Chondrocyte (in vitro differentiated cells): ENCODE measurements around the gene CAMKMT. TPM values are rescaled to one million over a fixed set of nuclear protein-coding genes. Genes with fewer than 3 reads are reported as not detected.

Experiments
- DNase-seq: peaks from one replicate; pipeline ENCODE4 v3.0.0; 2021; ENCODE audit warnings: mixed read lengths, low spot score
- H3K27ac Mint-ChIP-seq: one replicate; pipeline ENCODE4 v1.8.0; 2021; ENCODE audit warnings: mild to moderate bottlenecking, moderate library complexity, mixed read lengths; ENCODE audit not compliant: unreplicated experiment
- H3K27me3 Mint-ChIP-seq: 2 replicates; pipeline ENCODE4 v1.8.0; 2021; ENCODE audit warnings: low read depth, mixed read lengths
- H3K36me3 Mint-ChIP-seq: 2 replicates; pipeline ENCODE4 v1.8.0; 2021; ENCODE audit warnings: low read depth, mixed read lengths
- H3K4me1 Mint-ChIP-seq: 2 replicates; pipeline ENCODE4 v1.8.0; 2021; ENCODE audit warnings: low read depth, mild to moderate bottlenecking, mixed read lengths
- H3K4me3 Mint-ChIP-seq: one replicate; pipeline ENCODE4 v1.8.0; 2021; ENCODE audit warnings: mild to moderate bottlenecking, moderate library complexity, mixed read lengths; ENCODE audit not compliant: unreplicated experiment
- H3K9me3 Mint-ChIP-seq: 2 replicates; pipeline ENCODE4 v1.8.0; 2021; ENCODE audit warnings: low read depth, mixed read lengths
- total RNA-seq: library from RNA; stranded (reverse); gene quantifications from 3 replicates; pipeline ENCODE4 v1.2.1, GENCODE V29; 2021
- TF ChIP-seq, protein P1 (sequence below): fragments of 200-600 bp; sonication (generic); IDR thresholded peaks from 2 replicates; pipeline ENCODE4 v1.5.0; 2021; ENCODE audit warnings: antibody characterized with exemption, mild to moderate bottlenecking, moderate library complexity

CAMKMT gene
- total RNA-seq, 1 donor from 2014 or later = 6.5 TPM

DNA sequence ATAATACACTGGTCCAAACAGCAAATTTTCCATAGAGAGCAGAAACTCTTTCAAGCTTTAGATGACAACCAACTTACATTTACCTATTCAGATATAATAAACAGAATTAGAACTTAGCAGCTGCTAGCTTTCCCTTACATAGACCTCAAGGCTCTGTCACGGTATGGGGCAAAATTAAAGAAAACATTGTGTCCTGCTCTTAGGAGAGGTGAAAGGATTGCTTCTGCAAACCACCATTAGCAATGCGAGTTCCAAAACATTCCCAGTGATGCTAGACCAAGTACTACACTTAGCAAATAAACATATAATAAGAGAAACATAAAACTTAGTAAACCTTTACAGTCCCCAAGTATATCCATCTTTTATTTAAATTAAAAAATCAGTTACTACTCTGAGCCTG lies 183.3 kb downstream of the CAMKMT start:
- no peaks in the 10 kb centered on the region for H3K36me3 Mint-ChIP-seq
- H3K9me3 Mint-ChIP-seq = no peaks in the 10 kb centered on the region
- H3K27me3 Mint-ChIP-seq = no peaks in the 10 kb centered on the region
- H3K27ac Mint-ChIP-seq = no peak overlapping the region
- TF ChIP-seq, protein P1, sequence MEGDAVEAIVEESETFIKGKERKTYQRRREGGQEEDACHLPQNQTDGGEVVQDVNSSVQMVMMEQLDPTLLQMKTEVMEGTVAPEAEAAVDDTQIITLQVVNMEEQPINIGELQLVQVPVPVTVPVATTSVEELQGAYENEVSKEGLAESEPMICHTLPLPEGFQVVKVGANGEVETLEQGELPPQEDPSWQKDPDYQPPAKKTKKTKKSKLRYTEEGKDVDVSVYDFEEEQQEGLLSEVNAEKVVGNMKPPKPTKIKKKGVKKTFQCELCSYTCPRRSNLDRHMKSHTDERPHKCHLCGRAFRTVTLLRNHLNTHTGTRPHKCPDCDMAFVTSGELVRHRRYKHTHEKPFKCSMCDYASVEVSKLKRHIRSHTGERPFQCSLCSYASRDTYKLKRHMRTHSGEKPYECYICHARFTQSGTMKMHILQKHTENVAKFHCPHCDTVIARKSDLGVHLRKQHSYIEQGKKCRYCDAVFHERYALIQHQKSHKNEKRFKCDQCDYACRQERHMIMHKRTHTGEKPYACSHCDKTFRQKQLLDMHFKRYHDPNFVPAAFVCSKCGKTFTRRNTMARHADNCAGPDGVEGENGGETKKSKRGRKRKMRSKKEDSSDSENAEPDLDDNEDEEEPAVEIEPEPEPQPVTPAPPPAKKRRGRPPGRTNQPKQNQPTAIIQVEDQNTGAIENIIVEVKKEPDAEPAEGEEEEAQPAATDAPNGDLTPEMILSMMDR = no peak
- H3K4me3 Mint-ChIP-seq = no peak overlapping the region
- DNase-seq = no peak
- H3K4me1 Mint-ChIP-seq = peaks cover 27% of the 10 kb centered on the region

DNA sequence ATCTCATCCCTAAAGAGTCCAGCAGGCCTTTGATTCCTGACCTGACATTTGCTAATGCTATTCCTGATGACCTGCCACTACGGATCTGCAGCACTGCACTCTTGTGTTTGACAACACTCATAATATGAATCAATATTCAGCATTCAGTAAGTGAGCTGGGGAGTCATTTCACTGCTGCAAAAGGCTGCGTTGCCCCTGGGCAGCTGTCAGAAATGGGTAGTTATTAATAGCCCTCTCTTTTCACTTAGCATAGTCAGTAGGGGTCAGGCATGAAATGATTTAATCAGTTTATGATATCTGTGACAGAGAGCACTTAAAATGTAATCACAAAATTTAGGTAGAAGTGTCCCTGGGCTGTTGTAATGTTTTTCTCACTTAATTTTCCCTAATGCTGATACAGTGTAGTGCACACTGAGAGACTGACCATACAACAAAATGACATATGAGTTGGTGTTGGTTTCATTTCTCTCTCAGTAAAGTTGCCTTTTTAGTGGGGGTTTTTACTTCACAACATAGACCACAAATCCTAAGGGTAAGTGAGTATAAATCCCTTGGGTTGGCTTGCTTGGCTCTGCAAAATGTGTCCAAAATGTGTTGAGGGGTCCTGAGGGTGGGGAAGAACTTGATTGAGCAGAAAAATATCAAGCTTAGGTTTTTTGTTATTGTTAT lies 184.8 kb downstream of the CAMKMT start:
- Mint-ChIP-seq H3K4me1 (peaks cover 32% of the 10 kb centered on the region), H3K4me3 (no peak overlapping the region), H3K36me3 (no peaks in the 10 kb centered on the region), H3K27me3 (no peaks in the 10 kb centered on the region), H3K27ac (no peak overlapping the region), H3K9me3 (no peaks in the 10 kb centered on the region)
- no peak for DNase-seq
- TF ChIP-seq, protein P1 = no peak

DNA sequence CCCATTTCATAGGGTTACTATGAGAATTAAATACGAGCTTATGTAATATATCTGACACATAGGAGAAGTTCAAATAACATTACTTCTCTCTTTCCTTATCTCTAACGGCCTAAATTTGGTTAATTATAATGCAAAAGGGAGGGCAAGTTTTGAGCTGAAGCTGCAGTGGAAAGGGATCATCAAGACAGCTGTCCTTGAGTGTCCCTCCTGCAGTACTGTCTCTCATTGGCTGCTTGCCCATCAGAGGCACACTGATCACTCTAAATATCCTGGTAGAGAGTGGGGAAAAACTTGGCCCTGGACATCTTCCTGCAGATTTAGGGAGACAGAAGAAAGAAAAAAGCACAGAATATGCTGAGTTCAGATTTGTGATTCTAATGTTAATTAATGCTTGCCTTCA lies 186.0 kb downstream of the CAMKMT start:
- Mint-ChIP-seq H3K27ac (no peak overlapping the region), H3K9me3 (no peaks in the 10 kb centered on the region), H3K4me1 (peaks cover 32% of the 10 kb centered on the region), H3K36me3 (no peaks in the 10 kb centered on the region), H3K27me3 (no peaks in the 10 kb centered on the region), H3K4me3 (no peak overlapping the region)
- no peak for DNase-seq
- TF ChIP-seq, protein P1 = no peak

DNA sequence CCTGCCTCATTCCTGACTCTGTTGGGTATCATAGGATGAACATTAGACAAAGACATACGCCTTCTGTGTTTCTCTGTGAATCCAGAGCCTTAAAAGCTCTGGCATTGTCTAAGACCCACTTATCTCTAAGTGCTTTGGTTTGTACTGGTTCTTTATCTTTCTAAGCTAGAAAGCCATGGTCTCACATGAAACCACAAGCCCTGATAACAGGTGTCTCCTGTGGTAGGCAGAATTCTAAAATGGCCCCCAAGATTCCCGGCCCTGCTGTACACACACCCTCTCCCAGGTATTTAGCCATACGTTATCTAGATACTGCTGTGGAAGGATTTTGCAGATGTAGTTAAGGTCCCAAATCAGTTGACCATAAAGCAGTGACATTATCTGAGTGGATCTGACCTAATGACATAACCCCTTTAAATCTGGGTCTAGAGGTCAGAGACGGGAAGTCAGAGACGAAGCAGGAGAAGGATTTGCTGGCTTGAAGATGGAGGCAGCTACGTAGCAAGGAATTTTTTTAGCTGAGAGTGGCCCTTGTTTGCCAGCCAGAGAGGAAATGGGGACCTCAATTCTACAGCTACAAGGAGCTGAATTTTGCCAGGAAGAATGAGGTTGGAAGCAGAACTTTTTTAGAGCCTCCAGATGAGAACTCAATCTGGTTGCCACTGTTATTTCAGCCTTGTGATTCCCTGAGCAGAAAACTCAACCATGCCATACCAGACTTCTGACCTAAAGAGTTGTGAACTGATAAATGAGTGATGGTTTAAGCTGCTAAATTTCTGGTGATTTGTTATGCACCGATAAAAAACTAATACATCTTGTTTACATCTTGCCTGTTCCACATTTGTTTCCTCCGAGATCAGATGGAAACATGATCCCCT lies 186.7 kb downstream of the CAMKMT start:
- H3K27ac Mint-ChIP-seq = peak overlapping the region; percentile 72
- TF ChIP-seq, protein P1 = no peak
- H3K9me3 Mint-ChIP-seq = no peaks in the 10 kb centered on the region
- DNase-seq = no peak
- no peak overlapping the region for H3K4me3 Mint-ChIP-seq
- peaks cover 37% of the 10 kb centered on the region for H3K4me1 Mint-ChIP-seq
- no peaks in the 10 kb centered on the region for H3K36me3 Mint-ChIP-seq
- H3K27me3 Mint-ChIP-seq = no peaks in the 10 kb centered on the region

DNA sequence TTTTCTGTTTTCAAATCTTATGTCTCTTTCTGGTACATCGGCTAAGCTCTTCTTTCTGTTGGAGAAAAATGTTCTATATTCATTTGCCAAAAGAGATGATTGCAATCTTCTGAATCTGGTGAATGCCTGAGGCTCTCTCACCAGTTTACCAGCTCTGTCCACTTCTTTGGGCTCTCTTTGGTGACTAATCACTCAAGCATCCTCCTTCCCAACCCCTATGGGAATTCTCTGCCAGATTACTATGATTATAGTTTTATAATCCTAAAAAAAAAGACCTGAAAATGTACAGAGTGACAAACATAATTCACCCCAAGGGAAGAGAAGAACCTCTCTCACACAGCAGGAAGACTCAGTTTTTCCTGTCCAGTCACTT lies 187.3 kb downstream of the CAMKMT start:
- DNase-seq = no peak
- Mint-ChIP-seq H3K36me3 (no peaks in the 10 kb centered on the region), H3K4me3 (no peak overlapping the region), H3K27me3 (no peaks in the 10 kb centered on the region), H3K9me3 (no peaks in the 10 kb centered on the region), H3K27ac (peak overlapping the region; percentile 72), H3K4me1 (peaks cover 43% of the 10 kb centered on the region)
- TF ChIP-seq, protein P1 = no peak
